Measurements from ENCODE around the gene DNAH8.

Gene DNAH8, protein sequence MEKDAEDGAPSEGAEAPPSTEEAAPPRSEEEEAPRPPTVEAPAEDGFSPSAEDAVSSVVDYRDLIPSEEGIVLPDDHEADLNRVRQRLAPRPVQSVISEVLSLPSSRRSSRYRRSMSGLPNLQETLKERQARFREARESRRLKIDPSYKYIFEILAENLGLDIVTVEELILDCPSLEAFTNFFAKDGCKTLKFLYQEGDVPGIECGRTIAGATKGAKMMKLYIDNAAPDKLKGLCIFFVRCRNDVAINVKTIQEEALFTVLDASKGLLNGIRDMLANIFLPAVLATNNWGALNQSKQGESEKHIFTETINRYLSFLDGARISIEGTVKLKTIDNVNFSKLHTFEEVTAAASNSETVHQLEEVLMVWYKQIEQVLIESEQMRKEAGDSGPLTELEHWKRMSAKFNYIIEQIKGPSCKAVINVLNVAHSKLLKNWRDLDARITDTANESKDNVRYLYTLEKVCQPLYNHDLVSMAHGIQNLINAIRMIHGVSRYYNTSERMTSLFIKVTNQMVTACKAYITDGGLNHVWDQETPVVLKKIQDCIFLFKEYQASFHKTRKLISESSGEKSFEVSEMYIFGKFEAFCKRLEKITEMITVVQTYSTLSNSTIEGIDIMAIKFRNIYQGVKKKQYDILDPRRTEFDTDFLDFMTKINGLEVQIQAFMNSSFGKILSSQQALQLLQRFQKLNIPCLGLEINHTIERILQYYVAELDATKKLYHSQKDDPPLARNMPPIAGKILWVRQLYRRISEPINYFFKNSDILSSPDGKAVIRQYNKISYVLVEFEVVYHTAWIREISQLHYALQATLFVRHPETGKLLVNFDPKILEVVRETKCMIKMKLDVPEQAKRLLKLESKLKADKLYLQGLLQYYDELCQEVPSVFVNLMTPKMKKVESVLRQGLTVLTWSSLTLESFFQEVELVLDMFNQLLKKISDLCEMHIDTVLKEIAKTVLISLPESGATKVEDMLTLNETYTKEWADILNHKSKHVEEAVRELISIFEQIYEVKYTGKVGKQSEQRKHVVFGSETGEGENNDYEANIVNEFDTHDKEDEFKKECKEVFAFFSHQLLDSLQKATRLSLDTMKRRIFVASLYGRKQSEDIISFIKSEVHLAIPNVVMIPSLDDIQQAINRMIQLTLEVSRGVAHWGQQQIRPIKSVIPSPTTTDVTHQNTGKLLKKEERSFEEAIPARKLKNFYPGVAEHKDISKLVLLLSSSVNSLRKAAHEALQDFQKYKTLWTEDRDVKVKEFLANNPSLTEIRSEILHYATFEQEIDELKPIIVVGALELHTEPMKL (N-terminal part only)

GRCh38 chr6:38715016-38715689 lies at the start of gene DNAH8:
Gene DNAH8 (plus strand): TSS chr6:38715311. CDS start chr6:38722810, 7,499 bp downstream.
- Histone ChIP-seq H3K27me3 (ENCODE audit: control insufficient read depth in 1 of 2, insufficient read depth in 2 of 2, low read length in 2 of 2) (peaks cover 11 to 24% of the 10 kb centered on the region in 2 donors), H3K36me3 (ENCODE audit: insufficient read depth, low read length) (no peaks in the 10 kb centered on the region), H3K27ac (ENCODE audit: low read depth, low read length) (no peak within 1 kb of the TSS), H3K9me3 (ENCODE audit: low read length) (no peaks in the 10 kb centered on the region), H3K9ac (ENCODE audit: low read length) (no peak within 1 kb of the TSS), H3K4me1 (ENCODE audit: insufficient read depth, low read length) (no peaks in the 10 kb centered on the region), H3K4me3 (ENCODE audit: low read depth in 1 of 2, low read length in 2 of 2) (peak within 1 kb of the TSS in 1 of 2 donors; percentile 14)

DNA sequence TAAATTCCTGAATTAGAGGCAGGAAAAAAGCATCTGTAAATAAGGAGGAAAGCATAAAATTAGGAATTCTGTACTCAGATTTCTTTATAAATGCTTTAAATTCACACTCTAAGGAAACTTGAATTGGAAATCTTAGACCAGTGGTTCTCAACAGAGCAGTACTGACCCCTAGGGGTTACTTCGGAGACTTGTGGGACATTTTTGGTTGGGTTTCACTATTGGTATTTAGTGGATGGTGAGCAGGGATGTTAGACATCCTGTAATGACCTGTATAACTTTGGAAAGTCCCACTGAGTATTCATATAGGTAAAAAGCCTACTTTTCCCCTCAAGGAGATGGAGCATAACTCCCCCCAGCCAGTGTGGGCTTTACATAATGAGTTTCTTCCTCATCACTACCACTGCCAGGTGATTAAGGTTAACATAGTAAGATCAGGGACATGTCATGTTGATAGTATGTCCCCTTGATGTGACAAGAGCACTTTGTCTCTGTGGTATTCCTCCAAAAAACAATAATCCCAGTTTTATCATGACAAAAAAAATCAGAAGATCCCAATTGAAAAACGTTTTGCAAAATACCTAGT lies 43.1 kb upstream of the DNAH8 start:
- Histone ChIP-seq H3K27me3 (ENCODE audit: control insufficient read depth in 1 of 2, insufficient read depth in 2 of 2, low read length in 2 of 2) (no peaks in the 10 kb centered on the region), H3K27ac (ENCODE audit: low read depth, low read length) (no peak overlapping the region), H3K9ac (ENCODE audit: low read length) (no peak overlapping the region), H3K9me3 (ENCODE audit: low read length) (no peaks in the 10 kb centered on the region), H3K36me3 (ENCODE audit: insufficient read depth, low read length) (peaks cover 19% of the 10 kb centered on the region), H3K4me1 (ENCODE audit: insufficient read depth, low read length) (no peaks in the 10 kb centered on the region), H3K4me3 (ENCODE audit: low read depth in 1 of 2, low read length in 2 of 2) (no peak overlapping the region)

DNA sequence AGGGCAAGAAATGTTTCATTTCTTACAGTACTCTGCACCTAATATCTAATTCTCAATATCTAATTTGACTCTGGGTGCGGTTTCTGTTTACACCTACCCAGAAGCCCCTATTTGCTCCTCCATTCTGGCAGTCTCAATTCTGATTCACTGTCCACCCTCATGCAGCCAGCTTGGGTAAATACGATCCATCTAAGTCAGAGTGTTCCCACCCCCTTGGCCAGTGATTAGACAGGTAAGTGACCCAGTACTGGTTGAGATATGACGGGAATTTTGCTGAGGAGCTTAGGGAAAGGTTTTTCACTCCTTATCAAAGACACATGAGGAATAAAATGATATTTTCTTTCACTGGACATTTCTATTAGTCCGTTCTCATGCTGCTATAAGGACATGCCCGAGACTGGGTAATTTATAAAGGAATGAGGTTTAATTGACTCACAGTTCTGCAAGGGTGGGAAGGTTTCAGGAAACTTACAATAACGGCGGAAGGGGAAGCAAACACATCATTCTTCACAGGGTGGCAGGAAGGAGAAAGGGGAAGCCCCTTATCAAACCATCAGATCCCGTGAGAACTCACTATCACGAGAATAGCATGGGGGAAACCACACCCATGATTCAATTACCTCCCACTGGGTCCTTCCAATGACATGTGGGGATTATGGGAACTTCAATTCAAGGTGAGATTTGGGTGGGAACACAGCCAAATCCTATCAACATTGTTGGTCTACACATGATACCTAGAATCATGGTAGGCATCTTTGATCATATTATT lies 41.5 kb upstream of the DNAH8 start:
- no peak overlapping the region for H3K9ac ChIP-seq (ENCODE audit: low read length)
- H3K4me1 ChIP-seq (ENCODE audit: insufficient read depth, low read length): no peaks in the 10 kb centered on the region
- no peak overlapping the region for H3K27ac ChIP-seq (ENCODE audit: low read depth, low read length)
- no peaks in the 10 kb centered on the region for H3K9me3 ChIP-seq (ENCODE audit: low read length)
- no peak overlapping the region for H3K4me3 ChIP-seq (ENCODE audit: low read depth in 1 of 2, low read length in 2 of 2)
- peaks cover 32% of the 10 kb centered on the region for H3K36me3 ChIP-seq (ENCODE audit: insufficient read depth, low read length)
- no peaks in the 10 kb centered on the region for H3K27me3 ChIP-seq (ENCODE audit: control insufficient read depth in 1 of 2, insufficient read depth in 2 of 2, low read length in 2 of 2)

GRCh38 chr6:38676236-38676973 lies 38.7 kb upstream of the DNAH8 start:
- H3K27ac ChIP-seq (ENCODE audit: low read depth, low read length): no peak overlapping the region
- H3K9ac ChIP-seq (ENCODE audit: low read length): no peak overlapping the region
- H3K36me3 ChIP-seq (ENCODE audit: insufficient read depth, low read length): peaks cover 33% of the 10 kb centered on the region
- H3K4me3 ChIP-seq (ENCODE audit: low read depth in 1 of 2, low read length in 2 of 2): no peak overlapping the region
- no peaks in the 10 kb centered on the region for H3K4me1 ChIP-seq (ENCODE audit: insufficient read depth, low read length)
- no peaks in the 10 kb centered on the region for H3K27me3 ChIP-seq (ENCODE audit: control insufficient read depth in 1 of 2, insufficient read depth in 2 of 2, low read length in 2 of 2)
- H3K9me3 ChIP-seq (ENCODE audit: low read length): no peaks in the 10 kb centered on the region

DNA sequence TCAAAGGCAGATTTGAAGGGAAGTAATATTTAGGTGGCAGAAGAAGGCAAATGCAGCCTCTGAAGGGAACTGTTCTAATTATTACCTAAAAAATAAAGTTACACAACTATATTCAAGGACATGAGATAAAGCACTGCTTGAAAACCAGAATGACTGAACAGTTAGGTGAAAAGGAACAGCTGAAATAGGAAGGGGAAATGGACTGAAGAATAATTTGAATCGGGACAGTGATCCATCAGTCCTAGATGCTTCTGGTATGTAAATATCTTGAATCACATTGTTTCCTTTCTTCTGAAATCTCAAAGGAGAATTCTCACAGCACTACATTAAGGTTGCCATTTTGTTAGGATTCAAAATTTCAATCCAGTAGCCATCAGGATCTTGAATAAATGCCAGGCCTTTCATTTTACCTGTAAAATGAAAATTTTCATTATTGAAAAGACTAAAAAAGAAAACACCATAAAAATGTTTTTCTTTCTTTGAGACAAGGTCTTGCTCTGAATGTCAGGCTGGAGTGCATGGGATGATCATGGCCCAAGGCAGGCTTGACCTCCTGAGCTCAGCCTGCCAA lies 38.1 kb upstream of the DNAH8 start:
- no peak overlapping the region for H3K9ac ChIP-seq (ENCODE audit: low read length)
- H3K27ac ChIP-seq (ENCODE audit: low read depth, low read length): no peak overlapping the region
- no peaks in the 10 kb centered on the region for H3K4me1 ChIP-seq (ENCODE audit: insufficient read depth, low read length)
- H3K9me3 ChIP-seq (ENCODE audit: low read length): no peaks in the 10 kb centered on the region
- H3K27me3 ChIP-seq (ENCODE audit: control insufficient read depth in 1 of 2, insufficient read depth in 2 of 2, low read length in 2 of 2): no peaks in the 10 kb centered on the region
- H3K4me3 ChIP-seq (ENCODE audit: low read depth in 1 of 2, low read length in 2 of 2): no peak overlapping the region
- peaks cover 39% of the 10 kb centered on the region for H3K36me3 ChIP-seq (ENCODE audit: insufficient read depth, low read length)

GRCh38 chr6:38678178-38678760 lies 36.8 kb upstream of the DNAH8 start:
- peaks cover 39% of the 10 kb centered on the region for H3K36me3 ChIP-seq (ENCODE audit: insufficient read depth, low read length)
- no peak overlapping the region for H3K27ac ChIP-seq (ENCODE audit: low read depth, low read length)

DNA sequence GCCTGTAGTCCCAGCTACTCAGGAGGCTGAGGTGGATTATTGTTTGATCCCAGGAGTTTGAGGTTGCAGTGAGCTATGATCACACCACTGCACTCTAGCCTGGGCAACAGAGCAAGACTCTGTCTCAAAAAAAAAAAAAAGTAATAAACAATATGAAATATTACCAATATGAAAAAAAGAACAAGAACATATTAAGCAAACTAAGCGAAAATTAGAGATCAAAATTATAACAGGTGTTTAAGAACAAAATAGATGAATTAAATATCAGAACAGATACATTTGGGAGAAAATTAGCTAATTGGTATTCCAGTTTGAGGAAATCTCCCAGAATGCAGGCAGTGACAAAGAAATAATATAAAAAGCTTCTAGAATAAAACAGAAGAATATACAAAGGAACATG lies 35.4 kb upstream of the DNAH8 start:
- no peaks in the 10 kb centered on the region for H3K4me1 ChIP-seq (ENCODE audit: insufficient read depth, low read length)
- H3K4me3 ChIP-seq (ENCODE audit: low read depth in 1 of 2, low read length in 2 of 2): no peak overlapping the region
- peaks cover 39% of the 10 kb centered on the region for H3K36me3 ChIP-seq (ENCODE audit: insufficient read depth, low read length)
- H3K27me3 ChIP-seq (ENCODE audit: control insufficient read depth in 1 of 2, insufficient read depth in 2 of 2, low read length in 2 of 2): no peaks in the 10 kb centered on the region
- no peak overlapping the region for H3K27ac ChIP-seq (ENCODE audit: low read depth, low read length)
- no peak overlapping the region for H3K9ac ChIP-seq (ENCODE audit: low read length)
- no peaks in the 10 kb centered on the region for H3K9me3 ChIP-seq (ENCODE audit: low read length)

More at GRCh38 chr6:38678178-38678760, 36.8 kb upstream of the DNAH8 start:
- no peaks in the 10 kb centered on the region for H3K27me3 ChIP-seq (ENCODE audit: control insufficient read depth in 1 of 2, insufficient read depth in 2 of 2, low read length in 2 of 2)
- H3K4me3 ChIP-seq (ENCODE audit: low read depth in 1 of 2, low read length in 2 of 2): no peak overlapping the region
- no peaks in the 10 kb centered on the region for H3K9me3 ChIP-seq (ENCODE audit: low read length)
- H3K4me1 ChIP-seq (ENCODE audit: insufficient read depth, low read length): no peaks in the 10 kb centered on the region
- no peak overlapping the region for H3K9ac ChIP-seq (ENCODE audit: low read length)

DNA sequence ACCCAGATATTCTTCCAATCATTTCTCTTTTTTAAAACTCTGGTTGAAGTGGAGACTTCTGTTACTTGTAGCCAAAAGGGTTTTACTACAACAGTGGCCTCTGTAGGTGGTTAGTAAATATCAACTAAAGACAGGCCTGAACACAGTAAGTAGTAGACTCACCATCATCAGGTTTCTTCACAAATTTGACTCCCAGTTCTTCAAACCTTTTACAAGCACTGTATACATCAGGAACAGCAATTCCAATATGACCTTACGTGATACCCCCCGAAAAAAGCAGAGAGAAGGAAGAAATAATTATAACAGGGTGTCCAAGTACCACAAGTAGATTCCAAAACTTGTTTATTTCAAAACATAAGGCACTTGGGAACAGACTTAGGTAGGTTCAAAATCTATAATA lies 33.3 kb upstream of the DNAH8 start:
- Histone ChIP-seq H3K4me3 (ENCODE audit: low read depth in 1 of 2, low read length in 2 of 2) (no peak overlapping the region), H3K4me1 (ENCODE audit: insufficient read depth, low read length) (no peaks in the 10 kb centered on the region), H3K36me3 (ENCODE audit: insufficient read depth, low read length) (peaks cover 22% of the 10 kb centered on the region), H3K9ac (ENCODE audit: low read length) (no peak overlapping the region), H3K9me3 (ENCODE audit: low read length) (no peaks in the 10 kb centered on the region), H3K27me3 (ENCODE audit: control insufficient read depth in 1 of 2, insufficient read depth in 2 of 2, low read length in 2 of 2) (no peaks in the 10 kb centered on the region), H3K27ac (ENCODE audit: low read depth, low read length) (no peak overlapping the region)

DNA sequence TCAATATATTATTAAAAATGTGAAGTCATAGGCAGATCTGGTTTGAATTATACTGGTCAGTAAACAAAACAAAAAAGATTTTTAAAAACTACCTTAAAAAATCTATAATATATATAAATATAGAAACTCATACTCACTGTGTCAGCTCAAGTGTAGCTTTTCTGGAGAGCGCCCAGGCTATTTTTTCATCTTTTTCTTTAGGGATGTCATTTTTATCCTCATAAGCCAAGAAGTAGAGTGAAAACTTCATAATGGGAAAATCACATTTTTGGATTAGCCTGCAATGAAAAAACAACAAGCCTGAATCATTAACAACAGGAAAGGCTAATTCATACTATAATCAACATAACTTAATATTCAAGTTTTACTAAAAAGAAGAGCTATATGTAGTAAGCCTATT lies 30.9 kb upstream of the DNAH8 start:
- H3K4me3 ChIP-seq (ENCODE audit: low read depth in 1 of 2, low read length in 2 of 2): no peak overlapping the region
- no peak overlapping the region for H3K27ac ChIP-seq (ENCODE audit: low read depth, low read length)
- H3K36me3 ChIP-seq (ENCODE audit: insufficient read depth, low read length): peaks cover 6% of the 10 kb centered on the region

More for the DNA sequence above, 30.9 kb upstream of the DNAH8 start:
- Histone ChIP-seq H3K27me3 (ENCODE audit: control insufficient read depth in 1 of 2, insufficient read depth in 2 of 2, low read length in 2 of 2) (no peaks in the 10 kb centered on the region), H3K9ac (ENCODE audit: low read length) (no peak overlapping the region), H3K9me3 (ENCODE audit: low read length) (no peaks in the 10 kb centered on the region), H3K4me1 (ENCODE audit: insufficient read depth, low read length) (no peaks in the 10 kb centered on the region)

Measured in muscle layer of colon (tissue), 2 donors.